Measurements from ENCODE around the gene GLIPR2. TPM values are rescaled to one million over a fixed set of nuclear protein-coding genes. Genes with fewer than 3 reads are reported as not detected.

Gene GLIPR2
- total and polyA plus RNA-seq, 3 donors from 2014 or later, result 3.5 to 19.6 (median 3.9) TPM

- intact Hi-C loops (cut with DNase I; ENCODE audit: low total_unique reads), result no loop called here
Measured at GRCh38 chr9:36092509-36093215, 43.9 kb upstream of the GLIPR2 start.

GRCh38 chr9:36093384-36093783, 43.1 kb upstream of the GLIPR2 start:
- 93 to 98% methylated on average over 2 of the region's 2 CpGs for WGBS, 2 donors
- Histone ChIP-seq H3K27ac (no peak overlapping the region), H3K9me3 (no peaks in the 10 kb centered on the region), H3K27me3 (no peaks in the 10 kb centered on the region), H3K4me3 (no peak overlapping the region), H3K4me1 (no peaks in the 10 kb centered on the region), H3K36me3 (ENCODE audit: low read depth, missing control alignments) (no peaks in the 10 kb centered on the region)
- intact Hi-C loops (cut with DNase I; ENCODE audit: low total_unique reads), result no loop called here
- no peak for TF ChIP-seq CTCF (IDR thresholded peaks at IDR 0.05)
- TF ChIP-seq POLR2A (IDR thresholded peaks at IDR 0.05), result no peak
- no peak for DNase-seq

More at GRCh38 chr9:36092509-36093215, 43.9 kb upstream of the GLIPR2 start:
- H3K4me3 ChIP-seq, result no peak overlapping the region
- H3K27ac ChIP-seq, result no peak overlapping the region
- no peaks in the 10 kb centered on the region for H3K4me1 ChIP-seq
- no peaks in the 10 kb centered on the region for H3K27me3 ChIP-seq
- no peaks in the 10 kb centered on the region for H3K36me3 ChIP-seq (ENCODE audit: low read depth, missing control alignments)
- 95% methylated on average over 9 of the region's 9 CpGs for WGBS, 2 donors
- no peaks in the 10 kb centered on the region for H3K9me3 ChIP-seq
- TF ChIP-seq CTCF (IDR thresholded peaks at IDR 0.05) (no peak), POLR2A (IDR thresholded peaks at IDR 0.05) (no peak)
- DNase-seq, result no peak

- intact Hi-C loops (cut with DNase I; ENCODE audit: low total_unique reads), result loop anchor here (10.0 kb wide), 1 partner anchor 65 kb away; the partner anchor contains the start of gene CCIN
- 93 to 95% methylated on average over 1 of the region's 1 CpG for WGBS, 2 donors
- no peaks in the 10 kb centered on the region for H3K27me3 ChIP-seq
- no peak overlapping the region for H3K27ac ChIP-seq
- no peak overlapping the region for H3K4me3 ChIP-seq
- no peak for DNase-seq
- H3K9me3 ChIP-seq, result no peaks in the 10 kb centered on the region
- no peak for TF ChIP-seq POLR2A (IDR thresholded peaks at IDR 0.05)
- no peak for TF ChIP-seq CTCF (IDR thresholded peaks at IDR 0.05)
- no peaks in the 10 kb centered on the region for H3K4me1 ChIP-seq
- no peaks in the 10 kb centered on the region for H3K36me3 ChIP-seq (ENCODE audit: low read depth, missing control alignments)
Measured at GRCh38 chr9:36099718-36100117, 36.8 kb upstream of the GLIPR2 start.

GRCh38 chr9:36100532-36100931, 36.0 kb upstream of the GLIPR2 start:
- WGBS, 2 donors, result 55 to 62% methylated on average over 3 of the region's 3 CpGs
- Histone ChIP-seq H3K9me3 (no peaks in the 10 kb centered on the region), H3K4me3 (no peak overlapping the region), H3K27me3 (no peaks in the 10 kb centered on the region), H3K36me3 (ENCODE audit: low read depth, missing control alignments) (no peaks in the 10 kb centered on the region), H3K4me1 (no peaks in the 10 kb centered on the region), H3K27ac (no peak overlapping the region)
- DNase-seq, result no peak
- TF ChIP-seq CTCF (IDR thresholded peaks at IDR 0.05) (no peak), POLR2A (IDR thresholded peaks at IDR 0.05) (no peak)
- intact Hi-C loops (cut with DNase I; ENCODE audit: low total_unique reads), result loop anchor here (10.0 kb wide), 1 partner anchor 64 kb away; the partner anchor contains the start of gene CCIN
